BLaER1 treated with 17β-estradiol and CSF1 and Interleukin-3, amounts not matched to agents 10 nM and 100 nM (cell line): ENCODE data around the gene ANKRD16.
"Not testable (repeated sequence)": the region's sequence is repeated elsewhere in the genome, so short reads cannot be mapped to it uniquely, and the experiment has no call there.

Experiments
- H3K27ac ChIP-seq, 11 experiments: shearing (Covaris generic); formaldehyde crosslinking; 2 replicates each; pipeline ENCODE4 v1.8.1; 2022
- H3K27me3 ChIP-seq, 11 experiments: shearing (Covaris generic); formaldehyde crosslinking; 2 replicates each; pipeline ENCODE4 v1.8.1; 2022
- H3K36me3 ChIP-seq, 11 experiments: shearing (Covaris generic); formaldehyde crosslinking; 2 replicates each; pipeline ENCODE4 v1.8.1; 2022
- H3K4me1 ChIP-seq, 10 experiments: shearing (Covaris generic); formaldehyde crosslinking; 2 replicates each; pipeline ENCODE4 v1.8.1; 2022
- H3K4me2 ChIP-seq, 11 experiments: shearing (Covaris generic); formaldehyde crosslinking; 2 replicates each; pipeline ENCODE4 v1.8.1; 2022
- H3K4me3 ChIP-seq, 10 experiments: shearing (Covaris generic); formaldehyde crosslinking; 2 replicates each; pipeline ENCODE4 v1.8.1; 2022
- H3K9ac ChIP-seq, 11 experiments: shearing (Covaris generic); formaldehyde crosslinking; 2 replicates each; pipeline ENCODE4 v1.8.1; 2022
- H3K9me3 ChIP-seq, 11 experiments: shearing (Covaris generic); formaldehyde crosslinking; replicated peaks in 1 of 11; 2 replicates each; pipeline ENCODE4 v1.8.1; 2022
- H4K20me1 ChIP-seq, 11 experiments: shearing (Covaris generic); formaldehyde crosslinking; 2 replicates each; pipeline ENCODE4 v1.8.1; 2022
- Cebpa-rat ChIP-seq, 11 experiments: shearing (Covaris generic); IDR thresholded peaks; 2 replicates each; pipeline ENCODE4 v1.8.1; 2022

ANKRD16 gene

GRCh38 chr10:5924889-5925288 lies 35.2 kb upstream of the ANKRD16 start:
- no peak for TF ChIP-seq Cebpa-rat (IDR thresholded peaks at IDR 0.05)
- Histone ChIP-seq H3K4me1 (no peaks in the 10 kb centered on the region), H3K4me2 (no peak overlapping the region), H3K27ac (no peak overlapping the region), H3K4me3 (no peak overlapping the region), H4K20me1 (peaks cover 0 to 8% (median 0%) of the 10 kb centered on the region in 11 experiments; a peak in 3 of 22 replicates), H3K9ac (no peak overlapping the region), H3K9me3 (no peaks in the 10 kb centered on the region), H3K27me3 (no peaks in the 10 kb centered on the region), H3K36me3 (peaks cover 97 to 100% (median 100%) of the 10 kb centered on the region in 11 experiments)

DNA sequence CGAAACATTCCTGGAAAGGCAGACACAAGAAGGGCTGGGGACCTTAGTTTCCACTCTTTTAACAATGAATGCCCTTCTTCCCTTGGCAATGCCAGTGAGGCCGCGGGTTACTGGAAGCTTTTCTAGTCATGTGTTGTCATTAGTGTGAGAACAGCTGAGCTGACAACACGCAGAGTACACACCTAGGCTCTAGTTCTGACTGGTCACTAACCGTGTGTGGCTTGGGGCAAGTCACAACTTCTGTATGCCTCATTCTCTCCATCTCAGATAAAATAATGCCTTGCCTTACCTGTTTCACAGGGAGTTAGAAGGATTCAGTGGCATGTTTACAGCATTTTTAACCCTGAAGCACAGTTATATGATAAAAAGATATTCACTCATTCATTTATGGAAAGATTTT lies 32.1 kb upstream of the ANKRD16 start:
- Histone ChIP-seq H3K36me3 (peaks cover 97 to 100% (median 100%) of the 10 kb centered on the region in 11 experiments), H3K4me3 (no peak overlapping the region), H3K27me3 (no peaks in the 10 kb centered on the region), H4K20me1 (peaks cover 0 to 7% (median 0%) of the 10 kb centered on the region in 11 experiments; a peak in 1 of 22 replicates), H3K9me3 (no peaks in the 10 kb centered on the region), H3K27ac (no peak overlapping the region), H3K9ac (no peak overlapping the region), H3K4me2 (no peak overlapping the region), H3K4me1 (no peaks in the 10 kb centered on the region)
- no peak for TF ChIP-seq Cebpa-rat (IDR thresholded peaks at IDR 0.05)

GRCh38 chr10:5919568-5919967 lies 29.9 kb upstream of the ANKRD16 start:
- H3K36me3 ChIP-seq, result peaks cover 98 to 100% (median 100%) of the 10 kb centered on the region in 11 experiments
- H3K4me3 ChIP-seq, result no peak overlapping the region
- no peak overlapping the region for H3K9ac ChIP-seq
- TF ChIP-seq Cebpa-rat (IDR thresholded peaks at IDR 0.05), result no peak
- no peaks in the 10 kb centered on the region for H3K27me3 ChIP-seq
- no peaks in the 10 kb centered on the region for H3K9me3 ChIP-seq
- no peak overlapping the region for H3K4me2 ChIP-seq
- H3K27ac ChIP-seq, result no peak overlapping the region
- no peaks in the 10 kb centered on the region for H3K4me1 ChIP-seq
- peaks cover 0 to 15% (median 0%) of the 10 kb centered on the region in 11 experiments; a peak in 3 of 22 replicates for H4K20me1 ChIP-seq

- TF ChIP-seq Cebpa-rat (IDR thresholded peaks at IDR 0.05), result no peak
- H3K36me3 ChIP-seq, result peaks cover 98 to 100% (median 100%) of the 10 kb centered on the region in 11 experiments
- H3K27me3 ChIP-seq, result no peaks in the 10 kb centered on the region
- H3K4me2 ChIP-seq, result no peak overlapping the region
- H3K4me1 ChIP-seq, result no peaks in the 10 kb centered on the region
- no peak overlapping the region for H3K9ac ChIP-seq
- H3K27ac ChIP-seq, result no peak overlapping the region
- H4K20me1 ChIP-seq, result peaks cover 0 to 15% (median 0%) of the 10 kb centered on the region in 11 experiments; a peak in 3 of 22 replicates
- no peaks in the 10 kb centered on the region for H3K9me3 ChIP-seq
- H3K4me3 ChIP-seq, result no peak overlapping the region
Measured at GRCh38 chr10:5918763-5919162, 29.1 kb upstream of the ANKRD16 start.

- no peak overlapping the region for H3K4me2 ChIP-seq
- no peaks in the 10 kb centered on the region for H3K9me3 ChIP-seq
- no peaks in the 10 kb centered on the region for H3K27me3 ChIP-seq
- H3K9ac ChIP-seq, result no peak overlapping the region
- TF ChIP-seq Cebpa-rat (IDR thresholded peaks at IDR 0.05), result no peak
- no peak overlapping the region for H3K27ac ChIP-seq
- H3K4me3 ChIP-seq, result no peak overlapping the region
- peaks cover 0 to 23% (median 0%) of the 10 kb centered on the region in 11 experiments; a peak in 2 of 22 replicates for H4K20me1 ChIP-seq
- peaks cover 97 to 100% (median 99%) of the 10 kb centered on the region in 11 experiments for H3K36me3 ChIP-seq
- H3K4me1 ChIP-seq, result no peaks in the 10 kb centered on the region
Measured at GRCh38 chr10:5917305-5917704, 27.6 kb upstream of the ANKRD16 start.

DNA sequence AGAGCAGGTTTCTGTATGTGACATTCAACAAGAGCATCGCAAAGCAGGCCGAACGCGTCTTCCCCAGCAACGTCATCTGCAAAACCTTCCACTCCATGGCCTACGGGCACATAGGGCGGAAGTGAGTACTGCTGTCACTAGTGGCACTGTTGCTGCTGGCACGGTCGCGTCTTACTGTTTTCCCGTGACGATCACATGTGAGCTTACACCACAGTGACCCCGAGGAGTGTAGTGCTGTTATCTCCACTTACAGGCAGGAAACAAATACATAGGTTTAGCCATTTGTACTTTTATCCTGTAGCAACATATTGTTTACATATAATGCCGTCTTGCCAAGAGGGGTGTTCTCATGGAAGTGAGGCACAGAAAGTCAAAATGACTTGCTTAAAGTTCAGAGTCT lies 25.8 kb upstream of the ANKRD16 start:
- peaks cover 97 to 99% (median 98%) of the 10 kb centered on the region in 11 experiments for H3K36me3 ChIP-seq
- no peak for TF ChIP-seq Cebpa-rat (IDR thresholded peaks at IDR 0.05)
- no peaks in the 10 kb centered on the region for H3K9me3 ChIP-seq
- H3K9ac ChIP-seq, result no peak overlapping the region
- no peak overlapping the region for H3K27ac ChIP-seq
- H3K27me3 ChIP-seq, result no peaks in the 10 kb centered on the region
- H4K20me1 ChIP-seq, result peaks cover 0 to 24% (median 0%) of the 10 kb centered on the region in 11 experiments; a peak in 5 of 22 replicates
- no peaks in the 10 kb centered on the region for H3K4me1 ChIP-seq
- no peak overlapping the region for H3K4me3 ChIP-seq
- no peak overlapping the region for H3K4me2 ChIP-seq

DNA sequence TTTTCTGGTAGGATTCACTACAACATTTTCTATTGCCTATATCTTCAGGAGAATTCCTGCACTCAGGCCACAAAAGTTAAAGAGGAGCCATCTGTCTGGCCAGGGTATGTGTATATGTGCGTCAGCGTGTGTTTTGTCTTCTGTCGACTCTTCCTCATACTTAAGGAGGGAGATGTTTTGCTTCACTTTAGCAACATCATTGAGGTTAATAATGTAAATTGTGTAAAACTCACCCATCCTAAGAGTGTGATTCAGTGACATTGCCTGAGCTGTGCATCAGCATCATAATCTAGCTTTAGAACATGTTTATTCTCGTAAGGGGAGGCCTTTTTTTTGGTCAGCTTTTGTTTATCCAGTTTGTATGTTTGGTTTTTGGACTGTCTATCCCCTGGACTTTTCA lies 24.0 kb upstream of the ANKRD16 start:
- H3K4me2 ChIP-seq, result no peak overlapping the region
- H3K9me3 ChIP-seq, result no peaks in the 10 kb centered on the region
- H3K36me3 ChIP-seq, result peaks cover 97 to 99% (median 99%) of the 10 kb centered on the region in 11 experiments
- peaks cover 0 to 25% (median 0%) of the 10 kb centered on the region in 11 experiments; a peak in 6 of 22 replicates for H4K20me1 ChIP-seq
- H3K27me3 ChIP-seq, result no peaks in the 10 kb centered on the region
- TF ChIP-seq Cebpa-rat (IDR thresholded peaks at IDR 0.05), result no peak
- no peak overlapping the region for H3K4me3 ChIP-seq
- no peaks in the 10 kb centered on the region for H3K4me1 ChIP-seq
- no peak overlapping the region for H3K9ac ChIP-seq
- no peak overlapping the region for H3K27ac ChIP-seq

DNA sequence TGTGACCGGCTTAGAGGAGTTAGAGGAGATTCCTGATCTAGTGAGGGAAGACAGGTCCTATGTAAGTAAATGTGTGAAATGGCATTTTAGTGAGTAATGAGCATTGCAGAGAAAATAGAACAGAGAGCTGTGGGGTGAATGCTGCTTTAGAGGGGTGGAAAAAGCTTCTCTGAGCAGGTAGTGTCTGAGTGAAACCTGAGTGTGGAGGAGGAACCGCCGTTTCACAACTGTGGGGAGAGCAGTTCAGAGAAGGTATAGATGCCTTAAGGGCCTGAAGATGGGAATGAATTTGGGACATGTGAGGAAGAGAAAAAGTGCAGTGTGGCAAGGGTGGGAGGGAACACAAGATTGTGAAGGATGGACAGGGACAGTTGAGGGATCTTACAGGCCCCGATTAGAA lies 22.0 kb upstream of the ANKRD16 start:
- Histone ChIP-seq H3K27me3 (no peaks in the 10 kb centered on the region), H3K9ac (0 out of 22 replicates have a peak overlapping the region, but pooled peaks of 1 of the 11 experiments have one; percentile 1), H3K9me3 (0 out of 22 replicates have a peak, but pooled peaks cover 0 to 3% (median 0%) of the 10 kb centered on the region in 11 experiments), H3K27ac (no peak overlapping the region), H3K36me3 (peaks cover 94 to 99% (median 98%) of the 10 kb centered on the region in 11 experiments), H3K4me3 (no peak overlapping the region), H3K4me2 (no peak overlapping the region), H3K4me1 (peaks cover 0 to 3% (median 0%) of the 10 kb centered on the region in 10 experiments; a peak in 7 of 20 replicates), H4K20me1 (peaks cover 0 to 29% (median 12%) of the 10 kb centered on the region in 11 experiments; a peak in 13 of 22 replicates)
- no peak for TF ChIP-seq Cebpa-rat (IDR thresholded peaks at IDR 0.05)

DNA sequence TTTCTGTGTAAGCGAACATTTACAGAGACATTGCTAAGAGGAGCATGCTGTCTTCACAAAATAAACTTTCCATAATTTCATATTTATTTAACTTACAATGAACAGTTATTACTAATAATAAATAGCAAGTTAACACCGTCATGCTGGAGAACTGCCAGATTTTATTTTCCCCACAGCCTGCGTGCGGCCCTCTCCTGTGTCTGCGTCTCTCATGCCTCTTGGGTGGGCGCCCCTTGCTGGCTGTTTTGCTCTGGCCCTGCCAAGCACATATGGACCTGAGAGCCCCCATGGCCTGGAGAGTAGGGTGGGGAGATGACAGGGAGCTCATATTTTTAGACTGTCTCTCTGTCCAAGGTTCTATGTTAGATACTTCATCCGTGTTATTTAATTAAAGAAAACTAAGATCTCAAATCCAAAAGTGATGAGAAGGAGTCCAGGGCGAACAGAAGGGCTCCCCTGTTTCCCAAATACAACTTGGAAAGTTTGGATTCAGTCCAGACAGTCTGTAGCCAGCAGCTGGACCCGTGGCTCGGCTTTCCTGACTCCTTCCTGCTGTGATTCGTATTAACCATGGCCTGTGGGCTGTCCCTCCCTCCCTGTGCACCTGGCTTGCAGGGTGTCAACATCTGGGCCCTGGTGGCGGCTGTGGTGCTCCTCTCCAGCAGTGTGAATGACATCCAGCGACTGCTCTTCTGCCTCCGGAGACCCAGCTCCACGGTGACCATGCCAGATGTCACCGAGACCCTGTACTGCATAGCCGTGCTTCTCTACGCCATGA lies 20.8 kb upstream of the ANKRD16 start:
- Histone ChIP-seq H3K27me3 (no peaks in the 10 kb centered on the region), H3K27ac (no peak overlapping the region), H3K36me3 (peaks cover 91 to 99% (median 94%) of the 10 kb centered on the region in 11 experiments), H3K4me2 (no peak overlapping the region), H4K20me1 (peaks cover 0 to 35% (median 18%) of the 10 kb centered on the region in 11 experiments; a peak in 16 of 22 replicates), H3K9ac (no peak overlapping the region), H3K4me3 (no peak overlapping the region), H3K9me3 (0 out of 22 replicates have a peak, but pooled peaks cover 0 to 5% (median 0%) of the 10 kb centered on the region in 11 experiments), H3K4me1 (peaks cover 9 to 14% (median 11%) of the 10 kb centered on the region in 10 experiments; a peak in 19 of 20 replicates)
- TF ChIP-seq Cebpa-rat (IDR thresholded peaks at IDR 0.05), result no peak

- not testable (repeated sequence) for H3K4me2 ChIP-seq, H3K4me3 ChIP-seq, H3K27me3 ChIP-seq, H3K9me3 ChIP-seq, H3K9ac ChIP-seq, H3K27ac ChIP-seq
- peaks cover 17 to 31% (median 27%) of the 10 kb centered on the region in 10 experiments for H3K4me1 ChIP-seq
- peaks cover 79 to 92% (median 83%) of the 10 kb centered on the region in 11 experiments for H3K36me3 ChIP-seq
- peaks cover 0 to 43% (median 21%) of the 10 kb centered on the region in 11 experiments; a peak in 16 of 22 replicates for H4K20me1 ChIP-seq
Measured at GRCh38 chr10:5908676-5909075, 19.0 kb upstream of the ANKRD16 start.
